GM18499 (cell line): ENCODE data around the gene DNAH8.

Source experiments
- ATAC-seq: cut with Tn5 transposase; IDR thresholded peaks from one replicate; pipeline ENCODE4 v1.9.1; 2021; ENCODE audit warnings: moderate number of reproducible peaks; ENCODE audit not compliant: insufficient read depth, unreplicated experiment

Gene DNAH8

GRCh38 chr6:38997128-38997761 lies 282.1 kb downstream of the DNAH8 start:
- no peak for ATAC-seq

- ATAC-seq = no peak
These were observed 288.0 kb downstream of the DNAH8 start for GRCh38 chr6:39003072-39003471.

GRCh38 chr6:39003492-39003891 lies 288.4 kb downstream of the DNAH8 start:
- ATAC-seq = no peak

- no peak for ATAC-seq
These were observed 289.7 kb downstream of the DNAH8 start for GRCh38 chr6:39004801-39005200.

- ATAC-seq = no peak
These were observed 290.7 kb downstream of the DNAH8 start for GRCh38 chr6:39005774-39006173.

- ATAC-seq = no peak
These were observed 292.5 kb downstream of the DNAH8 start for GRCh38 chr6:39007575-39007974.

GRCh38 chr6:39008737-39009136 lies 293.6 kb downstream of the DNAH8 start:
- ATAC-seq = no peak

GRCh38 chr6:39009476-39009875 lies 294.4 kb downstream of the DNAH8 start:
- ATAC-seq = no peak

GRCh38 chr6:39016839-39017546 lies 301.9 kb downstream of the DNAH8 start:
- ATAC-seq = no peak

- no peak for ATAC-seq
These were observed 302.4 kb downstream of the DNAH8 start for GRCh38 chr6:39017547-39017880.

- no peak for ATAC-seq
These were observed 303.0 kb downstream of the DNAH8 start for GRCh38 chr6:39018103-39018502.

- ATAC-seq = no peak
These were observed 305.0 kb downstream of the DNAH8 start for GRCh38 chr6:39020136-39020535.

GRCh38 chr6:39021041-39021440 lies 305.9 kb downstream of the DNAH8 start:
- no peak for ATAC-seq

- no peak for ATAC-seq
These were observed 306.7 kb downstream of the DNAH8 start for GRCh38 chr6:39021779-39022178.

- no peak for ATAC-seq
These were observed 311.1 kb downstream of the DNAH8 start for GRCh38 chr6:39026175-39026574.

- ATAC-seq = no peak
These were observed 314.3 kb downstream of the DNAH8 start for GRCh38 chr6:39029156-39030011.

- ATAC-seq = no peak
These were observed 320.6 kb downstream of the DNAH8 start for GRCh38 chr6:39035681-39036080.

- ATAC-seq = no peak
These were observed 322.0 kb downstream of the DNAH8 start for GRCh38 chr6:39037082-39037508.

GRCh38 chr6:39037707-39038106 lies 322.6 kb downstream of the DNAH8 start:
- ATAC-seq = no peak

- ATAC-seq = no peak
These were observed 325.1 kb downstream of the DNAH8 start for GRCh38 chr6:39040080-39040673.

- ATAC-seq = no peak
These were observed 326.0 kb downstream of the DNAH8 start for GRCh38 chr6:39041072-39041471.
